Measurements from ENCODE around the gene ATXN7L1.
"Not testable (repeated sequence)": the region's sequence is repeated elsewhere in the genome, so short reads cannot be mapped to it uniquely, and the experiment has no call there.

The ATXN7L1 gene

DNA sequence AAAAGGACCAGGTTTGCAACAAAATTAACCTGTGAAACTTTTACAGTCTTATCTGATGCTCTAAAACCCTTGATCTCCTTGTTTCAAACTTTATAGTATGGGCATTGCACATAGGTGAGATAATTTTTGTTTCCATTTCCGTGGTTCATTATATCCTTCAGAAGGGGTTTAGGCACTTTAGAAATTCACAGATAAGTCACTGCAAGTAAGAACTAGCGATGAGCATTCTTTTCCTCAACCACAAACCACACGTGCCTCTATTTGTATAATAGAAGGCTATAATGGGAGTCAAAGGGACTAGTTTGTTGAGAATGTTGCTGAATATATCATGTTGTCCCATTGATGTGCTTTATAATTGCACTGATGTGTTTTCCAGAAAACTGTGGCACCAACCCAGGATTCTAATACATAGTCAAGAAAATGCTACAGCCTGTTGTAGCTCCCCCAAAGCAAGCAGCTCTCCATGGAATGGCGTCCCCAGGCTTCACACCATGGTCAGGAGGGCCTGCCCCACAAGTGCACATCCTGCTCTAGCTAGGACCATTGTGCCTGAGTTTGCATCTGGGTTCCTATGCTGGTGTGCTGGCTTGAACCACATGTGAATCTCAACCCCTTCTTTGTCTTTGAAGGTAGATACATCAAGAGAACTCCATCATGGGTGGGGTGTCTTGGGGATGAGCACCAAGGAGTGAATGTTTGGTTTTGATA is 14.0 kb upstream of the ATXN7L1 start:
- no peak overlapping the region for H3K9ac ChIP-seq (ENCODE audit: insufficient read length, low read depth)
- TF ChIP-seq SUZ12 (IDR thresholded peaks at IDR 0.05; ENCODE audit: extremely low read depth, insufficient read depth, insufficient read length), result no peak
- no peak for TF ChIP-seq ZNF274 (IDR thresholded peaks at IDR 0.05; ENCODE audit: low read depth, low read length)
- no peak for TF ChIP-seq YY1 (IDR thresholded peaks at IDR 0.05; ENCODE audit: insufficient read depth, insufficient read length)
- DNase-seq (ENCODE audit: low read depth, low spot score), result no peak
- peaks cover 4% of the 10 kb centered on the region for H3K36me3 ChIP-seq (ENCODE audit: insufficient read depth, insufficient read length, low read length)
- no peaks in the 10 kb centered on the region for H3K9me3 ChIP-seq (ENCODE audit: insufficient read depth, low read length)
- H3K4me3 ChIP-seq (ENCODE audit: insufficient read length, low read depth), result no peak overlapping the region
- H3K27me3 ChIP-seq (ENCODE audit: insufficient read depth, insufficient read length), result no peaks in the 10 kb centered on the region
- H3K4me1 ChIP-seq (ENCODE audit: insufficient read depth, insufficient read length), result no peaks in the 10 kb centered on the region

DNA sequence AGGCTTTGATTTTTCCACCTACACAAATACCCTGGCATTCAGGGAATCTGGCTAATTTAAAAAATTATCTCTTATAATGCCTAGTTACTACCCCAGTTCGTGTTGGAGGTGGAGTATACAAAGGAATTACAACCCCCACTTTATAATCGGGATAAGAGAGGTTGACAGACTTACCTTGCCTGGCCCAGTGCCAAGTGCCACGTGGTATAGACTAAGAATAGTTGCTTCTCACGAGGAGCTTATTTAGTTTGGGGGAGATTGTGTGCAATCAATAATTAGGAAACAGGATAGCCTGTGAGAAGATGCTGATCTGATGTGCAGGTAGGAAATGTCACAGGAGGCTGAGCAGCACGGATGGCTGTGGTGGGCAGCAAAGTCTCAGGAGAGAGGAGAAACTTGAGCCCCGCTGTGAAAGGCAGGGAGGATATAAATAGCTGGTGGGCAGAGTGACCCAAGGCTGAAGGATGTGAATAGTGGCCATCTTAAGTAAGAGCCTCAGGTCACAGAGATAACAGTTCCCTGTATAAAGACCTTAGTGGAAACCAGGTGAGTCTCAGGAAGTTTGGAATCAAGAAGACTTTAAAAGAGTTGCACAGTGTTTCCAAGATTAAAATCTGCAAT is 11.3 kb upstream of the ATXN7L1 start:
- Histone ChIP-seq H3K27me3 (ENCODE audit: insufficient read depth, insufficient read length) (no peaks in the 10 kb centered on the region), H3K9ac (ENCODE audit: insufficient read length, low read depth) (no peak overlapping the region), H3K9me3 (ENCODE audit: insufficient read depth, low read length) (no peaks in the 10 kb centered on the region), H3K36me3 (ENCODE audit: insufficient read depth, insufficient read length, low read length) (no peaks in the 10 kb centered on the region), H3K4me1 (ENCODE audit: insufficient read depth, insufficient read length) (no peaks in the 10 kb centered on the region), H3K4me3 (ENCODE audit: insufficient read length, low read depth) (no peak overlapping the region)
- TF ChIP-seq SUZ12 (IDR thresholded peaks at IDR 0.05; ENCODE audit: extremely low read depth, insufficient read depth, insufficient read length) (no peak), YY1 (IDR thresholded peaks at IDR 0.05; ENCODE audit: insufficient read depth, insufficient read length) (no peak), ZNF274 (IDR thresholded peaks at IDR 0.05; ENCODE audit: low read depth, low read length) (no peak)
- DNase-seq (ENCODE audit: low read depth, low spot score), result no peak

DNA sequence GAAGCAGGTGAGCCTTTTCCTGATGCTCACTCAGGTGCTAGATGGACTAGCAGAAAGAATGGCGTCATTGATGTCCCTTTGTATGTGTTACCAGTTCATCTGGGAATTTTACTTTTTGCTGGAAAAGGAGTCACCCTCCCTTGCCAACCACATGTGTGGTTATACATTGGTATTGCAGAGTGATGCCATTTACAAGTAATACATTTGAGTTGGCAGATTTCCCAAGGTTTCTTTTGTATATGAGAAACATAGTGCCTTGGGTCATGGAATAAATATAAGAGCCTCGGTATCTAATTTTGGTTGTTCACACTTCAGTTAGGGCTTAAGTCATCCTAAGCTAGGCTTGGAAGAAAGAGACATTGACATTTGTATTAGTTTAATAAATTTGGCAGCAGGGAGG is 10.4 kb upstream of the ATXN7L1 start:
- no peaks in the 10 kb centered on the region for H3K36me3 ChIP-seq (ENCODE audit: insufficient read depth, insufficient read length, low read length)
- H3K4me3 ChIP-seq (ENCODE audit: insufficient read length, low read depth), result no peak overlapping the region
- no peaks in the 10 kb centered on the region for H3K9me3 ChIP-seq (ENCODE audit: insufficient read depth, low read length)
- DNase-seq (ENCODE audit: low read depth, low spot score), result no peak
- H3K9ac ChIP-seq (ENCODE audit: insufficient read length, low read depth), result no peak overlapping the region
- H3K4me1 ChIP-seq (ENCODE audit: insufficient read depth, insufficient read length), result no peaks in the 10 kb centered on the region
- H3K27me3 ChIP-seq (ENCODE audit: insufficient read depth, insufficient read length), result no peaks in the 10 kb centered on the region
- no peak for TF ChIP-seq SUZ12 (IDR thresholded peaks at IDR 0.05; ENCODE audit: extremely low read depth, insufficient read depth, insufficient read length)
- TF ChIP-seq ZNF274 (IDR thresholded peaks at IDR 0.05; ENCODE audit: low read depth, low read length), result no peak
- no peak for TF ChIP-seq YY1 (IDR thresholded peaks at IDR 0.05; ENCODE audit: insufficient read depth, insufficient read length)

DNA sequence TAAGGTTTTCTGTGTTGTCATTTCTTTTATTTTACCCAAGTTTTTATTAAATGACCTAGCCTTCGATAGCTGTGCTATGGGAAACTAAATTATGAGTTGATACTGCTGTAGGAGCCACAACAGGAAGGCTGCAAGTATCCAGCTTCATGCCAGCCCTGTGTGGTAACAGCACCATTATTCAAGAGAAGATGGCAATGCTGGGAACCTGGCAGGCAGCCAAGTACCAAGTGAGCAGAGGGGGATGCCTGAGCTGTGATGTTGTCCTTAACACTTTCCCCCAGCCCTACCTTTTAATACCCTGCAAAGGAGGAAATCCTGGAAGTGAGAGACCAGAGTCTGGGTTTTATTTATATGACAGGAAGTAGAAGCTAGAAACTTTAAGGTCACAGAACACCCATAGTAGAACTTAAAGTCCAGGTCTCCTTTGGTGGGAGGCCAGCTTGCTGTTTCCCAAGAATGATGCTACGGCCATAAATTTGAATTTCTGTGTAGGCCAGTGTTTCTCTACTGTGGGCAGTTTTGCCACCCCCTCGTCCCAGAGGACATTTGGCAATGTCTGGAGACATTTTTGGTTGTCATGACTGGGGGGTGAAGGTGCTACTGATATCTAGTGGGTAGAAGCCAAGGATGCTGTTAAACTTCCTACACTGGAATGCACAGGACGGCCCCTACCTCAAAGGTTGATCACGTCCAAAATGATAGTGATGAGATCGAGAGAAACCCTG is 9.2 kb upstream of the ATXN7L1 start:
- TF ChIP-seq YY1 (IDR thresholded peaks at IDR 0.05; ENCODE audit: insufficient read depth, insufficient read length), result no peak
- TF ChIP-seq ZNF274 (IDR thresholded peaks at IDR 0.05; ENCODE audit: low read depth, low read length), result no peak
- no peak for TF ChIP-seq SUZ12 (IDR thresholded peaks at IDR 0.05; ENCODE audit: extremely low read depth, insufficient read depth, insufficient read length)
- Histone ChIP-seq H3K9me3 (ENCODE audit: insufficient read depth, low read length) (no peaks in the 10 kb centered on the region), H3K27me3 (ENCODE audit: insufficient read depth, insufficient read length) (no peaks in the 10 kb centered on the region), H3K36me3 (ENCODE audit: insufficient read depth, insufficient read length, low read length) (peaks cover 2% of the 10 kb centered on the region), H3K9ac (ENCODE audit: insufficient read length, low read depth) (no peak overlapping the region), H3K4me1 (ENCODE audit: insufficient read depth, insufficient read length) (no peaks in the 10 kb centered on the region), H3K4me3 (ENCODE audit: insufficient read length, low read depth) (no peak overlapping the region)
- no peak for DNase-seq (ENCODE audit: low read depth, low spot score)

DNA sequence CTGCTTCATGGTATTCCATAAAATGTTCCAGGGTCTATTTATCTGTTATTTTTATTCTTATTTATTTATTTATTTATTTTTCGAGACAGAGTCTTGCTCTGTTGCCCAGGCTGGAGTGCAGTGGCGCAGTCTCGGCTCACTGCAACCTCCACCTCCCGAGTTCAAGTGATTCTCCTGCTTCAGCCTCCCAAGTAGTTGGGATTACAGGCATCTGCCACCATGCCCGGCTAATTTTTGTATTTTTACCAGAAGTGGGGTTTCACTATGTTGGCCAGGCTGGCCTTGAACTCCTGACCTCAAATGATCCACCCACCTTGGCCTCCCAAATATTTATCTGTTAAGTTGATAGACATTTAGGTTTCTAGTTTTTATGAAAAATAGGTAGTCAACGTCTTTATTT is 6.8 kb upstream of the ATXN7L1 start:
- not testable (repeated sequence) for H3K36me3 ChIP-seq (ENCODE audit: insufficient read depth, insufficient read length, low read length); H3K4me1 ChIP-seq (ENCODE audit: insufficient read depth, insufficient read length); H3K27me3 ChIP-seq (ENCODE audit: insufficient read depth, insufficient read length); DNase-seq (ENCODE audit: low read depth, low spot score); H3K9me3 ChIP-seq (ENCODE audit: insufficient read depth, low read length); H3K4me3 ChIP-seq (ENCODE audit: insufficient read length, low read depth); H3K9ac ChIP-seq (ENCODE audit: insufficient read length, low read depth)

DNA sequence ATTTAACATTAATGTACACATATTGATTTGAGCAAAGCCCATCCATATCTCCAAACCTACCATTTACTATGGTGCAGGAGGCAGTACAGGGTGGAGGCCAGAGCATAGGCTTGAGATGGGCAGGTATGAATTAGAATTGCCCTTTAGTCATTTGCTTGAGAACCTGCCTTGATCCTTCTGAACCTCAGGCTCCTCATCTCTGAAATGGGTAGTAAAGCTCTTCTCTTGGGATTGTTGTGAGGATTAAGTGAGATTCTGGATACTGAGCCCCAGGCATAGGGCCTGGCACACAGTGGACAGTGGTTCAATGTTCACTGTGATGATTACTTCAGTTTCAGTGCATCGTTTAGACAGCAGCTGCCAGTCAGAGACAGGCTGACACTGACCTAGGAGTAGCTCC is 5.0 kb upstream of the ATXN7L1 start:
- Histone ChIP-seq H3K9me3 (ENCODE audit: insufficient read depth, low read length) (no peaks in the 10 kb centered on the region), H3K9ac (ENCODE audit: insufficient read length, low read depth) (no peak overlapping the region), H3K27me3 (ENCODE audit: insufficient read depth, insufficient read length) (peaks cover 8% of the 10 kb centered on the region), H3K36me3 (ENCODE audit: insufficient read depth, insufficient read length, low read length) (peaks cover 4% of the 10 kb centered on the region), H3K4me3 (ENCODE audit: insufficient read length, low read depth) (no peak overlapping the region), H3K4me1 (ENCODE audit: insufficient read depth, insufficient read length) (peaks cover 4% of the 10 kb centered on the region)
- DNase-seq (ENCODE audit: low read depth, low spot score), result no peak
- TF ChIP-seq YY1 (IDR thresholded peaks at IDR 0.05; ENCODE audit: insufficient read depth, insufficient read length) (no peak), SUZ12 (IDR thresholded peaks at IDR 0.05; ENCODE audit: extremely low read depth, insufficient read depth, insufficient read length) (no peak), ZNF274 (IDR thresholded peaks at IDR 0.05; ENCODE audit: low read depth, low read length) (no peak)

DNA sequence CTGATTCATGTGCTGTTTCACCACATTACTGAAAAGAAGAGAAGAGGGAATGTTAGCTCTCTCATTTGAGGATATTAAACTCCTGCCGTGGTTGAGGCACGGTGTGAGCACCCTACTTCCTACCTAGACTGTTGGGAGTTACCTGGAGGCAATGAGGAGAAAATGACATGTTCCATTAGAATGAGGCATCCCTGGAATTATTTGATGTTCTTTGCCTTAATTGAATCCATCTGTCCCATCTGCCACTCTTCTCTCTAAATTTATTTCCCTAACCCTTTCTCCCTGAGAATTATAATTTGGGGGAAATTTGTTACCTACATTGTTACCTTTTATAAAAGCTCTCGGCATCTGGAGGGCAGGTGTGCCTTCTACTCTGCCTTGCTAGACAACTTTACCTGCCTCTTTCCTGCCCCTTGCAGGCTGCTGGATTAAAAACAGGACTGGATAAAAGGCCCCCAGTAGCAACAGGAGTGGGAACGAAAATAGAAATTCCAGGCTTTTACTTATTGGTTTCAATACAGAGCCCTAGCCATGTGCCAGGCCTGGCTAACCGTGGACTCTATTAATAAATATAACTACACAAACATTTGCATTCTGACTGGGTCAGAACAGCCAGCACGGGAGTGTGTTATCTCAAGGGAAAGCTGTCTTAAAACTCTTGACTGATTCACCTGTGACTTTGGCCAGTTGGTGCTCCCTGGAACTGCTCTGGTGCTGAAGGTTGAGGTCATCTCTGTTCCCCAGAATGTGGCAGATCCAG is 4.4 kb upstream of the ATXN7L1 start:
- peaks cover 4% of the 10 kb centered on the region for H3K36me3 ChIP-seq (ENCODE audit: insufficient read depth, insufficient read length, low read length)
- H3K9ac ChIP-seq (ENCODE audit: insufficient read length, low read depth), result no peak overlapping the region
- no peaks in the 10 kb centered on the region for H3K9me3 ChIP-seq (ENCODE audit: insufficient read depth, low read length)
- H3K27me3 ChIP-seq (ENCODE audit: insufficient read depth, insufficient read length), result peaks cover 8% of the 10 kb centered on the region
- TF ChIP-seq SUZ12 (IDR thresholded peaks at IDR 0.05; ENCODE audit: extremely low read depth, insufficient read depth, insufficient read length) (no peak), YY1 (IDR thresholded peaks at IDR 0.05; ENCODE audit: insufficient read depth, insufficient read length) (no peak), ZNF274 (IDR thresholded peaks at IDR 0.05; ENCODE audit: low read depth, low read length) (no peak)
- no peak overlapping the region for H3K4me3 ChIP-seq (ENCODE audit: insufficient read length, low read depth)
- DNase-seq (ENCODE audit: low read depth, low spot score), result no peak
- peaks cover 4% of the 10 kb centered on the region for H3K4me1 ChIP-seq (ENCODE audit: insufficient read depth, insufficient read length)
